ENCODE measurements around the gene DLK1. TPM values are rescaled to one million over a fixed set of nuclear protein-coding genes. Genes with fewer than 3 reads are reported as not detected.

Gene DLK1
- total RNA-seq, 4 donors from 2014 or later, result not detected

- DNase-seq (ENCODE audit: low spot score in 2 of 2), result peak; percentile 32 to 69
- H3K4me1 ChIP-seq, result no peaks in the 10 kb centered on the region
- H3K27ac ChIP-seq, result no peak overlapping the region
- WGBS, result 87% methylated on average over 5 of the region's 6 CpGs
- peaks cover 25% of the 10 kb centered on the region for H3K27me3 ChIP-seq
- H3K9me3 ChIP-seq, result no peaks in the 10 kb centered on the region
- H3K36me3 ChIP-seq, result no peaks in the 10 kb centered on the region
- H3K4me3 ChIP-seq, result no peak overlapping the region
- TF ChIP-seq POLR2AphosphoS5 (IDR thresholded peaks at IDR 0.05), result no peak
- no peak for TF ChIP-seq EP300 (IDR thresholded peaks at IDR 0.05)
- no peak for TF ChIP-seq POLR2A (IDR thresholded peaks at IDR 0.05)
- TF ChIP-seq CTCF (IDR thresholded peaks at IDR 0.05), result no peak
Observed at GRCh38 chr14:100738269-100738691, 11.6 kb downstream of the DLK1 start.

DNA sequence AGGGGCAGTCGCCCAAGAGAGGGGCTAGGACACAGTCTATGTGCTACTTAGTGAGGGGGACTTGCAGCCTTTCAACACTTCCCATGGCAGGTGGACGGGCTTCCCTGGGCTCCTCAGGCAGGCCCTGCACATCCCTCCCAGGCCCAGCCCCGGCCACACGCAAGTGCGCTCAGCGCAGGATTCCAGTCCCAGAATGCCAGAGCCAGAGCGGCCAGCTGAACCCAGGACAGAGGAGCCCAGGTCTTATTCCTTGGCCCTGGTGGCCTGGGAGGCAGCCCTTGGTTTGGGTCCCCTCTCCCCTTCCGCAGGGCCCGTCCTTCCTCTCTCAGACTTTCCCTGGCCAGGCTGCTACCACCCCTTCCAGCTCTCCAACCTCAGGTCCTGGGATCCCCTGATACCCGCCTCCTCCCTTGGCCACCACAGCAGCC lies 12.0 kb downstream of the DLK1 start:
- Histone ChIP-seq H3K4me3 (no peak overlapping the region), H3K4me1 (no peaks in the 10 kb centered on the region), H3K27ac (no peak overlapping the region), H3K36me3 (no peaks in the 10 kb centered on the region), H3K9me3 (no peaks in the 10 kb centered on the region), H3K27me3 (peaks cover 24% of the 10 kb centered on the region)
- peak; percentile 54 to 74 for DNase-seq (ENCODE audit: low spot score in 2 of 2)
- 95% methylated on average over 9 of the region's 10 CpGs for WGBS
- TF ChIP-seq POLR2A (IDR thresholded peaks at IDR 0.05) (no peak), POLR2AphosphoS5 (IDR thresholded peaks at IDR 0.05) (no peak), EP300 (IDR thresholded peaks at IDR 0.05) (no peak), CTCF (IDR thresholded peaks at IDR 0.05) (no peak)

DNA sequence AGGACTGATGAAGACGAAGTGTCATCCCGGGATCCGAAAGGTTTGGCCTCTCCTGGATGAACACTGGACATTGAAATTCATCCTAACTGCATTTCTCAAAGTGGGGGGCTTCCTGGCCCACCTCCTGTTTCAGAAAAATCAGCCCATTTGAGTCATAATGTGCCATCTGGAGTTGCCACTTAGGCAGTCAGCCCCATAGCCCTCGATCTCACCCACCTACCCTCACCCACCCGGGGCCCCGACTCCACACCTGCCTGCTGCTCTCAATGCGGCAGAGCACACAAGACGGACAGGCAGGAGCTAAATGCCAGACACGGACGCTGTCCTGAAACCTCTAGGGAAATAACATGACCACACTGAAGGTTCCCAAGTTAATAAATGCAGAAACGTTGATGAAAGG lies 12.6 kb downstream of the DLK1 start:
- H3K27ac ChIP-seq, result no peak overlapping the region
- no peaks in the 10 kb centered on the region for H3K36me3 ChIP-seq
- H3K4me3 ChIP-seq, result no peak overlapping the region
- no peak for TF ChIP-seq POLR2A (IDR thresholded peaks at IDR 0.05)
- TF ChIP-seq POLR2AphosphoS5 (IDR thresholded peaks at IDR 0.05), result no peak
- TF ChIP-seq CTCF (IDR thresholded peaks at IDR 0.05), result no peak
- TF ChIP-seq EP300 (IDR thresholded peaks at IDR 0.05), result no peak
- 86% methylated on average over 11 of the region's 11 CpGs for WGBS
- no peaks in the 10 kb centered on the region for H3K9me3 ChIP-seq
- no peaks in the 10 kb centered on the region for H3K4me1 ChIP-seq
- peak; percentile 15 to 58 for DNase-seq (ENCODE audit: low spot score in 2 of 2)
- H3K27me3 ChIP-seq, result peaks cover 20% of the 10 kb centered on the region

DNA sequence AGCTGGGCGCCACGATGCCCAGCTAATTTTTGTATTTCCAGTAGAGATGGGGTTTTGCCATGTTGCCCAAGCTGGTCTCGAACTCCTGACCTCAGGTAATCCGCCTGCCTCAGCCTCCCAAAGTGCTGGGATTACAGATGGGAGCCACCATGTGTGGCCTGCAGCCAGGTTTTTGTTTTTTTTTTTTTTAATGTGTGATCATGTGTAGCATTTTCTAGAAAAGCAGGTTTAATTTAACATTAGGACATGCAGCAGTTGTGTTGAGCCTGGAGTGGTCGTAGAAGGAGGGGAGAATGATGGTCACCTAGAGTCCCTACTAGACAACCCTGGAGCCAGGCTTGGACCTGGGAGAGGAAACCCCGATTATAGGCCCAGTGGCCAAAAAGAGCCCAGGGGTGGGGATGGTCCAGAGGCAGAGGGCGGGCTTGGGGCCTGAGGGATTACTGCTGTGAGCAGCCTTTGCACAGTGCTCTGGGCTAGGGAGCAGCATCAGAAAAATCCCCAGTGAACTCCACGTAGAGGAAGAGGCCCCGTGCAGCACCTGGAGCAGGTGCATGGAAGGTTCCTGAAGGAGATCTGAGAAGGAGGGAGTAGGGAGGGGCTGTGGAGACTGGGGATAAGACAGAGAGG lies 13.6 kb downstream of the DLK1 start:
- TF ChIP-seq POLR2AphosphoS5 (IDR thresholded peaks at IDR 0.05), result no peak
- TF ChIP-seq POLR2A (IDR thresholded peaks at IDR 0.05), result no peak
- TF ChIP-seq CTCF (IDR thresholded peaks at IDR 0.05), result no peak
- TF ChIP-seq EP300 (IDR thresholded peaks at IDR 0.05), result no peak
- H3K4me3 ChIP-seq, result no peak overlapping the region
- no peaks in the 10 kb centered on the region for H3K4me1 ChIP-seq
- H3K27ac ChIP-seq, result no peak overlapping the region
- 85% methylated on average over 8 of the region's 9 CpGs for WGBS
- no peaks in the 10 kb centered on the region for H3K9me3 ChIP-seq
- no peaks in the 10 kb centered on the region for H3K36me3 ChIP-seq
- H3K27me3 ChIP-seq, result peaks cover 12% of the 10 kb centered on the region
- peak in 1 of 2 donors; percentile 70 for DNase-seq (ENCODE audit: low spot score in 2 of 2)

GRCh38 chr14:100740929-100741328 lies 14.2 kb downstream of the DLK1 start:
- Histone ChIP-seq H3K27me3 (peaks cover 12% of the 10 kb centered on the region), H3K36me3 (no peaks in the 10 kb centered on the region), H3K4me3 (no peak overlapping the region), H3K9me3 (no peaks in the 10 kb centered on the region), H3K4me1 (no peaks in the 10 kb centered on the region), H3K27ac (no peak overlapping the region)
- TF ChIP-seq POLR2AphosphoS5 (IDR thresholded peaks at IDR 0.05) (no peak), POLR2A (IDR thresholded peaks at IDR 0.05) (no peak), EP300 (IDR thresholded peaks at IDR 0.05) (no peak), CTCF (IDR thresholded peaks at IDR 0.05) (no peak)
- peak in 1 of 2 donors; percentile 67 for DNase-seq (ENCODE audit: low spot score in 2 of 2)
- WGBS, result 96% methylated on average over 7 of the region's 7 CpGs
